Activated CD4-positive, alpha-beta memory T cell treated with anti-CD3 and anti-CD28 coated beads, Interleukin-2, amount 10 ng/mL, durations not matched to agents 7 days and 5 days (primary cell): Measurements from ENCODE around the gene USP28. TPM values are rescaled to one million over a fixed set of nuclear protein-coding genes. Genes with fewer than 3 reads are reported as not detected.
"Not testable (repeated sequence)": the region's sequence is repeated elsewhere in the genome, so short reads cannot be mapped to it uniquely, and the experiment has no call there.

Experiments used
- CTCF ChIA-PET: fragments of 350-600 bp; sonication (Branson Sonifier 250); formaldehyde crosslinking; loops from one replicate; lab custom pipeline; 2021; ENCODE audit warnings: antibody characterized with exemption, inconsistent platforms; lab: Charles Lee
- POLR2A ChIA-PET: fragments of 350-600 bp; sonication (Branson Sonifier 250); formaldehyde crosslinking; loops from one replicate; lab custom pipeline; 2021; ENCODE audit warnings: antibody characterized with exemption; lab: Charles Lee
- DNase-seq: peaks from one replicate; pipeline ENCODE4 v3.0.0-alpha.2; 2020
- H3K27ac Mint-ChIP-seq: one replicate; pipeline ENCODE4 v1.8.0; 2021; ENCODE audit warnings: mild to moderate bottlenecking, mixed read lengths
- H3K27me3 Mint-ChIP-seq: one replicate; pipeline ENCODE4 v1.8.0; 2021; ENCODE audit warnings: mixed read lengths
- H3K36me3 Mint-ChIP-seq: one replicate; pipeline ENCODE4 v1.8.0; 2021; ENCODE audit warnings: low read depth, mixed read lengths
- H3K4me1 Mint-ChIP-seq: one replicate; pipeline ENCODE4 v1.8.0; 2021; ENCODE audit warnings: mixed read lengths
- H3K4me3 Mint-ChIP-seq: one replicate; pipeline ENCODE4 v1.8.0; 2021; ENCODE audit warnings: mild to moderate bottlenecking, mixed read lengths
- H3K9me3 Mint-ChIP-seq: one replicate; pipeline ENCODE4 v1.8.0; 2021; ENCODE audit warnings: mixed read lengths
- total RNA-seq, 2 experiments: library from RNA; stranded (reverse); gene quantifications; one replicate each; pipeline ENCODE4 v1.2.3, GENCODE V29; 2021

USP28 gene
- total RNA-seq, 2 experiments from 2014 or later, result 52.3 to 53.8 TPM

DNA sequence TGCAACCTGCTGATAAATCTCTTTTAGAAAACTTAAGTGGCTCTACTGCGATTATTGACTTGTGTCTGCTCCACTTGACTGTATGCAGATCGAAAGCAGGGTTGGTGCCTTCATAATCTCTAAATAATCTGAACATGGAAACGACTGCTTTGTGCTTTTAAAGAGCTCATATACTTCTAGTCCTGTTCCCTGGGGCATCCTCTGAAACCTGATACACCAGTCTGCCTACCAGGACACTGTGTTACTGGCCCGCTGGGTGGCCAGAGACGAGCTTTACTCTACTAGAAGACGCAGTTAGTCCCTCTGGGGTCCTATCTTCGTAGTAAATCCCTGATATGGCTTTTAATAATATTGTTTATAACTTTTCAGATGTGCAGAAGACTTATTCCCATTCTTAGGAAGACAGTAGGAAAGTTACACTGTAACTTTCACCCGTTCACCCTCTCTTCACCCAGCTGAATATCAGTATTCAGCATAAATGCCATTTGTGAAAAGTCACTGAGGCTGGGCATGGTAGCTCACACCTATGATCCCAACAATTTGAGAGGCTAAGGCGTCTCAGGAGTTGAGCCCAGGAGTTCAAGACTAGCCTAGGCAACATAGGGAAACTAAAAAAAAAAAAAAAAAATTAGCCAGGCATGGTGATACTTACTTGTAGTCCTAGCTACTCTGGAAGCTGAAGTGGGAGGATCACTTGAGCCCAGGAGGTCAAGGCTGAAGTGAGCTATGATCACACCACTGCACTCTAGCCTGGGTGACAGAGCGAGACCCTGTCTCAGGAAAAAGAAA lies 20.2 kb upstream of the USP28 start:
- POLR2A ChIA-PET, result no interaction called here
- no peaks in the 10 kb centered on the region for H3K9me3 Mint-ChIP-seq

DNA sequence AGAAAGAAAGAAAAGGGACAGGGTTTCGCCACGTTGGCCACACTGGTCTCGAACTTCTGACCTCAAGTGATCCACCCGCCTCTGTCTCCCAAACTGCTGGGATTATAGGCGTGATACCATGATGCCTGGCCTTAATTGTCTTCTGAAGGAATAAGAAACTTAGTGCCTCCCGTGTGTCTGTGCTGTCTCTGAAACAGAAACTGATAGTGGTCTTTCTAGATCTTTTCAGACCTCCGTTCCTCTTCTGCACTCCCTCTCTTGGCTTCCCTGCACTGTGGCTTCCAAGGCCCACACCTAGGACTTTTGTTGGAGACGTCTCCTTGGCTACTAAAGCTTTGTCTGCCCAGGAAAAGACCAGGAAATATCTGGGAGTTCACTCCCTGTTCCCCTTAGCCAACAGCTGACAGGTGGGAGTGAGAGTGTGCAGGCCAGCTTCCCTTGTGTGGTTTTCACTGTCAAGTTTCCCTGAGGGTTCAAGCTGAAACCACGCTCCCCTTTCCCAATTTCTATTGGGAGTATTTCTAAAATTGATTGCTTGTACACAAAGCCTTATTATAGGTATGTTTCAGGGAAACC lies 19.1 kb upstream of the USP28 start:
- Mint-ChIP-seq H3K27ac (no peak overlapping the region), H3K4me3 (no peak overlapping the region), H3K9me3 (no peaks in the 10 kb centered on the region), H3K27me3 (peaks cover 3% of the 10 kb centered on the region), H3K4me1 (peaks cover 6% of the 10 kb centered on the region), H3K36me3 (no peaks in the 10 kb centered on the region)
- ChIA-PET POLR2A (no interaction called here), CTCF (interaction anchor here (2.1 to 5.4 kb wide), 3 partner anchors 12 to 367 kb away, joined by 5 to 118 read pairs (median 17); partner anchors contain the start of gene HTR3B)
- DNase-seq, result no peak

More for the DNA sequence above, 20.2 kb upstream of the USP28 start:
- DNase-seq, result no peak
- Mint-ChIP-seq H3K27ac (no peak overlapping the region), H3K4me1 (peaks cover 6% of the 10 kb centered on the region), H3K36me3 (no peaks in the 10 kb centered on the region), H3K27me3 (peaks cover 3% of the 10 kb centered on the region), H3K4me3 (no peak overlapping the region)
- CTCF ChIA-PET, result interaction anchor here (0.6 to 5.4 kb wide), 16 partner anchors 9 to 1712 kb away, joined by 3 to 118 read pairs (median 4); partner anchors contain the start of gene HTR3B

DNA sequence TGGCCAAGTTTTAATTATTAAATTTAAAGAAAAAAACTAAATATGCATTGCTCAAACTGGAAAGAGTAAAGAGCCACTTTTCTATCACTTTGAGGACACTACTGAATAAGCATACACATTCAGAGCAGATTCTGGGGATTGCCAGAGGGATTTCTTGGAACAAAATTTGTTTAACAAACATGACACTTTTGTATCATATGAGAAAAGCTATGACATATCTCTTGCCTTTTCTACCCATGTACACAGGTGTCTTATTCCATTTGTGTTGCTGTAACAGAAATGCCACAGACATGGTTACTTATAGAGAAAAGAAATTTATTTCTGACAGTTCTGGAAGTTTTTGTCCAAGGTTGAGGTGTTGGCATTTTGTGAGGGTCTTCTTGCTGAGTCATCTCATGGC lies 13.5 kb upstream of the USP28 start:
- no peak for DNase-seq
- no peaks in the 10 kb centered on the region for H3K4me1 Mint-ChIP-seq
- peaks cover 1% of the 10 kb centered on the region for H3K27me3 Mint-ChIP-seq
- POLR2A ChIA-PET, result no interaction called here
- H3K9me3 Mint-ChIP-seq, result no peaks in the 10 kb centered on the region
- CTCF ChIA-PET, result interaction anchor here (0.7 to 1.1 kb wide), 3 partner anchors 9 to 1959 kb away, joined by 3 read pairs; no protein-coding TSS in a partner anchor
- H3K27ac Mint-ChIP-seq, result no peak overlapping the region
- no peaks in the 10 kb centered on the region for H3K36me3 Mint-ChIP-seq
- H3K4me3 Mint-ChIP-seq, result no peak overlapping the region

DNA sequence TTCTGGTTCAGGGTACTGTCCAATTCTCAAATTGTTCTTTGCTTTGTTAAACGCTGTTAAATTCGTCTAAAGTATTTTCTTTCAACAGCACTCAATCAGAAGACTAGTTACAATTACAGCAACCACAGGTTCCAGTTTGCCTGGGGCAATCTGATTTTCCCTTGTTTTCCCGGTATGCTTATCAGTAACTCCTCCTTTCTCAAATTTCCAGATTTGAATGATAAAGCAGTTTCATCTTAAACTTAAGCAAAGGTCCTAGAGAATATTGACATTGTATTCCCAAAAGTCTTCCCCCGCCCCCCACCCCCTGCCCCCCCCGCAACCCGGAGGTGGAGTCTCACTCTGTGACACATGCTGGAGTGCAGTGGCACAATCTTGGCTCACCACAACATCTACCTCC lies 10.5 kb upstream of the USP28 start:
- Mint-ChIP-seq H3K27me3 (peaks cover 1% of the 10 kb centered on the region), H3K4me1 (no peaks in the 10 kb centered on the region), H3K9me3 (no peaks in the 10 kb centered on the region), H3K36me3 (no peaks in the 10 kb centered on the region), H3K4me3 (no peak overlapping the region), H3K27ac (no peak overlapping the region)
- ChIA-PET POLR2A (no interaction called here), CTCF (no interaction called here)
- DNase-seq, result no peak

DNA sequence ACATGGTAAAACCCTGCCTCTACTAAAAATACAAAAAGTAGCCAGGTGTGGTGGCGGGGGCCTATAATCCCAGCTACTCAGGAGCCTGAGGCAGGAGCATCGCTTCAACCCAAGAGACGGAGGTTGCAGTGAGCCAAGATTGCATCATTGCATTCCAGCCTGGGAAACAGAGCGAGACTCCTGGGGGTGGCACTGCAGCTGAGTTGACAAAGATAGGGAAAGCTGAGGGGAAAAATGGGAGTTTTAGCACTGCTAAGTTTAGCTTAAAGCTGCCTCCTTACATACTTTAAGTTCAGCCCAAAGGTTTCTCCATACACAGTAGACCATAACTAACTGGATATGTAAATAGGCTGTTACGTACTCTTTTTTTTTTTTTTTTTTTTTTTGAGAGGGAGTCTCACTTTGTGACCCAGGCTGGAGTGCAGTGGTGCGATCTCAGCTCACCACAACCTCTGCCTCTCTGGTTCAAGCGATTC lies 9.0 kb upstream of the USP28 start:
- CTCF ChIA-PET, result interaction anchor here (3.7 kb wide), 1 partner anchor 11 kb away, joined by 16 read pairs; no protein-coding TSS in a partner anchor
- no peaks in the 10 kb centered on the region for H3K9me3 Mint-ChIP-seq

DNA sequence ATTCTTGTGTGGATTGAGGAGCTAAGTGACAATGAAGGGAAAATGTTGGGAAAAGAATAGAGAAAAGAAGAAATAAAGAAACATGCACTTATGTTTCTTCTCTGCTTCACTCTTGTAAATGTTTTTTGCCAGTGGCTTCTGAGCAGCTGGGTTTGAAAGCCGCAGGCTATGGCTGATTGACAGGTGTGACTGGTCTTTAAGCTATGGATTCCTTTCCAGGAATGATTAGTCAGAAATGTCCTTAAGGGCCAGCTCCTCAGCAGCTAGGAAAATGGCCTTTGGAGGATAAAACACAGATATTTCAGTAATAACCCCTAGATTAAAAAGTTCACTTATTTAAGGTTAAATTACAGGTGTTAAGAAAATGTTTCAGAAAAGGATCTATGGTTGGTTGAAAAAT lies 6.5 kb upstream of the USP28 start:
- Mint-ChIP-seq H3K27me3 (peaks cover 3% of the 10 kb centered on the region), H3K4me3 (no peak overlapping the region), H3K4me1 (peaks cover 10% of the 10 kb centered on the region), H3K27ac (no peak overlapping the region), H3K36me3 (no peaks in the 10 kb centered on the region), H3K9me3 (no peaks in the 10 kb centered on the region)
- DNase-seq, result no peak
- CTCF ChIA-PET, result interaction anchor here (3.7 kb wide), 1 partner anchor 14 kb away, joined by 16 read pairs; no protein-coding TSS in a partner anchor
- POLR2A ChIA-PET, result interaction anchor here (1.1 kb wide), 1 partner anchor 22 kb away, joined by 3 read pairs; no protein-coding TSS in a partner anchor

More for the DNA sequence above, 9.0 kb upstream of the USP28 start:
- POLR2A ChIA-PET, result no interaction called here
- no peak overlapping the region for H3K27ac Mint-ChIP-seq
- H3K27me3 Mint-ChIP-seq, result peaks cover 3% of the 10 kb centered on the region
- H3K36me3 Mint-ChIP-seq, result no peaks in the 10 kb centered on the region
- no peak overlapping the region for H3K4me3 Mint-ChIP-seq
- no peaks in the 10 kb centered on the region for H3K4me1 Mint-ChIP-seq
- no peak for DNase-seq

- POLR2A ChIA-PET, result no interaction called here
- Mint-ChIP-seq H3K4me3 (no peak overlapping the region), H3K4me1 (peaks cover 16% of the 10 kb centered on the region), H3K27me3 (peaks cover 2% of the 10 kb centered on the region), H3K9me3 (no peaks in the 10 kb centered on the region), H3K36me3 (no peaks in the 10 kb centered on the region), H3K27ac (no peak overlapping the region)
- DNase-seq, result no peak
- CTCF ChIA-PET, result interaction anchor here (3.7 kb wide), 1 partner anchor 15 kb away, joined by 16 read pairs; no protein-coding TSS in a partner anchor
These were observed 5.6 kb upstream of the USP28 start for GRCh38 chr11:113880971-113881370.

DNA sequence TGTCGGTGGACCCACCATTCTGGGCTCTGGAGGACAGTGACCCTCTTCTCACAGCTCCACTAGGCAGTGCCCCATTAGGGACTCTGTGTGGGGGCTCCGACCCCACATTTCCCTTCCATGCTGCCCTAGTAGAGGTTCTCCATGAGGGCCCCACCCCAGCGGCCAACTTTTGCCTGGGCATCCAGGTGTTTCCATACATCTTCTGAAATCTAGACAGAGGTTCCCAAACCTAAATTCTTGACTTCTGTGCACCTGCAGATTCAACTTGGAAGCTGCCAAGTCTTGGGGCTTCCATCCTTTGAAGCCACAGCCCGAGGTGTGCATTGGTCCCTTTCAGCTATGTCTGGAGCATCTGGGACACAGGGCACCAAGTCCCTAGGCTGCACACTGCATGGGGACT lies 4.1 kb upstream of the USP28 start:
- peaks cover 23% of the 10 kb centered on the region for H3K4me1 Mint-ChIP-seq
- POLR2A ChIA-PET, H3K9me3 Mint-ChIP-seq, CTCF ChIA-PET, H3K27me3 Mint-ChIP-seq, DNase-seq, H3K27ac Mint-ChIP-seq, H3K4me3 Mint-ChIP-seq, H3K36me3 Mint-ChIP-seq: not testable (repeated sequence)

DNA sequence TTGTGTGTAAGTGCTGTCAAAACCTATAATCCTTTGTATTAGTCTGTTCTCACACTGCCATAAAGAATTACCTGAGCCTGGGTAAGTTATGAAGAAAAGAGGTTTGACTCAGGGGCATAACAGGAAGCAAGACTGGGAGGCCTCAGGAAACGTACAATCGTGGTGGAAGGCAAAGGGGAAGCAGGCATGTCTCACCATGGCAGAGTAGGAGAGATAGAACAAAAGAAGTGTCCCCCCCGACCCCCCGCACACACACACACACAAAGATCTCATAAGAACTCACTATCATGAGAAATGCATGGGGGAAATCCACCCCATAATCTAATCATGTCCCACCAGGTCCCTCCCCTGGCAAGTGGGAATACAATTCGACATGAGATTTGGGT lies 2.3 kb upstream of the USP28 start:
- H3K36me3 Mint-ChIP-seq, result peaks cover 16% of the 10 kb centered on the region
- H3K27ac Mint-ChIP-seq, result peak overlapping the region; percentile 2
- ChIA-PET POLR2A (no interaction called here), CTCF (no interaction called here)
- DNase-seq, result no peak
- peaks cover 35% of the 10 kb centered on the region for H3K4me1 Mint-ChIP-seq
- peaks cover 2% of the 10 kb centered on the region for H3K27me3 Mint-ChIP-seq
- no peak overlapping the region for H3K4me3 Mint-ChIP-seq
- no peaks in the 10 kb centered on the region for H3K9me3 Mint-ChIP-seq

DNA sequence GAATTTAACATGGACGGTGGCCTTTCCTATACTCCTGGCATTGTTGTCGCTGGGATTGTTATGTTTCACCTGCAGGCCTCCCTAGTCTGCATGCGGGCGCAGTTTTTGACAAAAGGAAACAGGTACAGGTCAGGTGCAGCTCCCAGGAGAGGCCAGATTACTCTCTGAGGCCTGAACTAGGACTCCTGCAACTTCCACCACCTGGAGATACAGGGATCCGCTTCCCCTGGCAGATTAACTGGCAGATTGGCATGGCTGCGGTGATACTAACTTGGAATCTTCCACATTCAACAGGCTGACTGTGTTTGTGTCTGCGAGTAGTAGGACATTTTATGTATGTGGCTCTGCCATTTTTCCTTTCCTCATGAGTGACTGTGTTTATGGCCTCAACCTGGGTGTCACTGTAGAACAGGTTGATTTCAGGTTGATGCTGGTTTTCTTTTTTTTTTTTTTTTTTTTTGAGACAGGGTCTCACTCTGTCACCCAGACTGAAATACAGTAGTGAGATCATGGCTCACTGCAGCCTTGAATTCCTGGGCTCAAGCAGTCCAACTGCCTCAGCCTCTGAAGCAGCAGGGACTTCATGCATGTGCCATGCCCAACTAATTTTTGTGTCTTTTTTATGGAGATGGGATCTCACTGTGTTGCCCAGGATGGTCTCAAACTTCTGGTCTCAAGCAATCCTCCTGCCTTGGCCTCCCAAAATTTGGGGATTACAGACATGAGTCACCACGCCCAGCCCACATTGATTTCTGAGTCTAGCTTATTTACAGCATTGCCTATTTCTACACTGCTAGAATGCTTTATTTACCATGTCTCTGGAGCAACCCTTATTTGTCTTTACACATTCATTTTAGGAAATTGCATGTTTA lies 1.7 kb upstream of the USP28 start:
- H3K27ac Mint-ChIP-seq, result peak overlapping the region; percentile 16

GRCh38 chr11:113876074-113876797 lies 864 bp upstream of the USP28 start:
- Mint-ChIP-seq H3K27ac (peak overlapping the region; percentile 91), H3K4me3 (peak overlapping the region; percentile 95), H3K9me3 (no peaks in the 10 kb centered on the region), H3K27me3 (peaks cover 2% of the 10 kb centered on the region), H3K4me1 (peaks cover 43% of the 10 kb centered on the region), H3K36me3 (peaks cover 23% of the 10 kb centered on the region)
- DNase-seq, result no peak
- CTCF ChIA-PET, result interaction anchor here (0.6 to 1.3 kb wide), 2 partner anchors 69 to 70 kb away, joined by 3 read pairs; no protein-coding TSS in a partner anchor
- POLR2A ChIA-PET, result interaction anchor here (1.5 to 2.4 kb wide), 2 partner anchors 11 to 16 kb away, joined by 5 to 25 read pairs; no protein-coding TSS in a partner anchor

More for the DNA sequence above, 1.7 kb upstream of the USP28 start:
- H3K36me3 Mint-ChIP-seq, result peaks cover 21% of the 10 kb centered on the region
- ChIA-PET POLR2A (interaction anchor here (1.5 kb wide), 1 partner anchor 12 kb away, joined by 5 read pairs; no protein-coding TSS in a partner anchor), CTCF (interaction anchor here (0.6 kb wide), 1 partner anchor 70 kb away, joined by 3 read pairs; no protein-coding TSS in a partner anchor)
- H3K4me3 Mint-ChIP-seq, result peak overlapping the region; percentile 95
- DNase-seq, result no peak
- peaks cover 2% of the 10 kb centered on the region for H3K27me3 Mint-ChIP-seq
- no peaks in the 10 kb centered on the region for H3K9me3 Mint-ChIP-seq
- peaks cover 40% of the 10 kb centered on the region for H3K4me1 Mint-ChIP-seq
